Measurements from ENCODE around the gene SNX33.
"Not testable (repeated sequence)": the region's sequence is repeated elsewhere in the genome, so short reads cannot be mapped to it uniquely, and the experiment has no call there.

The SNX33 gene

DNA sequence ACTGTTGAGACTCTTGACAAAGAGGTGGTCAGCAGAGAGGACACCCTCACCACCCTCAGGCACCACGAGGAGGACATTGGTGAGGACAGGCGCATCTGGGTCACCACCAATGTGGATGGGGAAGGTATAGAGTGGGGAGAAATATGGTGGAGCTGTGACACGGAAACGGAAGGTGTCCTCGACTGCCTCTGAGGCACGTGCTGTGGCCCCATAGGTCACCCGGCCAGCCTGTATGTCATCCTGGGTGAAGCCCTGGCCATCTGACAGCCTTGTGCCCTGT is 40.5 kb downstream of the SNX33 start:
- Histone ChIP-seq H3K9me3 (ENCODE audit: insufficient read depth, low read length) (no peaks in the 10 kb centered on the region), H3K27me3 (ENCODE audit: low read length) (no peaks in the 10 kb centered on the region), H3F3A (ENCODE audit: insufficient read depth) (no peaks in the 10 kb centered on the region), H4K20me1 (ENCODE audit: low read depth, low read length) (no peaks in the 10 kb centered on the region), H3K9me2 (replicated peaks; ENCODE audit: insufficient read depth, low read length) (no peaks in the 10 kb centered on the region), H3K36me3 (ENCODE audit: low read length) (no peaks in the 10 kb centered on the region), H3K4me3 (ENCODE audit: insufficient read depth, low read length, poor library complexity, severe bottlenecking) (no peak overlapping the region), H3K27ac (ENCODE audit: low read depth, low read length) (no peak overlapping the region), H2AFZ (ENCODE audit: low read depth, low read length, severe bottlenecking) (no peak overlapping the region), H3K4me2 (ENCODE audit: low read depth, low read length, poor library complexity, severe bottlenecking) (no peak overlapping the region), H3K9ac (ENCODE audit: low read length) (no peak overlapping the region), H3K79me2 (ENCODE audit: insufficient read depth, low read length) (no peaks in the 10 kb centered on the region)
- TF ChIP-seq, protein P1, sequence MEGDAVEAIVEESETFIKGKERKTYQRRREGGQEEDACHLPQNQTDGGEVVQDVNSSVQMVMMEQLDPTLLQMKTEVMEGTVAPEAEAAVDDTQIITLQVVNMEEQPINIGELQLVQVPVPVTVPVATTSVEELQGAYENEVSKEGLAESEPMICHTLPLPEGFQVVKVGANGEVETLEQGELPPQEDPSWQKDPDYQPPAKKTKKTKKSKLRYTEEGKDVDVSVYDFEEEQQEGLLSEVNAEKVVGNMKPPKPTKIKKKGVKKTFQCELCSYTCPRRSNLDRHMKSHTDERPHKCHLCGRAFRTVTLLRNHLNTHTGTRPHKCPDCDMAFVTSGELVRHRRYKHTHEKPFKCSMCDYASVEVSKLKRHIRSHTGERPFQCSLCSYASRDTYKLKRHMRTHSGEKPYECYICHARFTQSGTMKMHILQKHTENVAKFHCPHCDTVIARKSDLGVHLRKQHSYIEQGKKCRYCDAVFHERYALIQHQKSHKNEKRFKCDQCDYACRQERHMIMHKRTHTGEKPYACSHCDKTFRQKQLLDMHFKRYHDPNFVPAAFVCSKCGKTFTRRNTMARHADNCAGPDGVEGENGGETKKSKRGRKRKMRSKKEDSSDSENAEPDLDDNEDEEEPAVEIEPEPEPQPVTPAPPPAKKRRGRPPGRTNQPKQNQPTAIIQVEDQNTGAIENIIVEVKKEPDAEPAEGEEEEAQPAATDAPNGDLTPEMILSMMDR (IDR thresholded peaks at IDR 0.05; ENCODE audit: insufficient read depth, low read length, poor library complexity, severe bottlenecking), result no peak
- no peak for TF ChIP-seq EZH2phosphoT487 (conservative IDR thresholded peaks at IDR 0.05; ENCODE audit: low read length)

DNA sequence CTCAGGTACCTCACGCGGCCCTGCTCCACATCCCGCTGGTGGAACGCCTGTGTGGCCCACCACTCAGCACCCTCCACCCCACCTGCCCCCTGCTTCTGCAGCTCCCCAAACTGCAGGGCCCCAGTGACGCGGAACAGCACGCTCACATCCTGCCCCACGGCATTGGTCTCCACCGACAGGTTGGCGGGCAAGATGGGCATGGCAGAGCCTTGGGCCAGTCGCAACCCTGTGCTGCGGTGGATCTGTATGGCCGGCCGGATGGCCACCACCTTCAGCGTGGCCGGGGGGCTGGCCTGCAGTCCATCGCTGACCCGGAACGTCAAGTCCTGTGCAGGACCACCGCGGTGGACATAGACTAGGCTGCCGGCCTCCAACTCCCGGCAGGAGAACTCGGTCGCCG is 41.1 kb downstream of the SNX33 start:
- no peak overlapping the region for H3K27ac ChIP-seq (ENCODE audit: low read depth, low read length)

GRCh38 chr15:75689429-75689828 is 41.7 kb downstream of the SNX33 start:
- not testable (repeated sequence) for H3K79me2 ChIP-seq (ENCODE audit: insufficient read depth, low read length); H3K9me2 ChIP-seq (replicated peaks; ENCODE audit: insufficient read depth, low read length); H3K27me3 ChIP-seq (ENCODE audit: low read length); H3K4me2 ChIP-seq (ENCODE audit: low read depth, low read length, poor library complexity, severe bottlenecking); H3F3A ChIP-seq (ENCODE audit: insufficient read depth); H3K27ac ChIP-seq (ENCODE audit: low read depth, low read length); H4K20me1 ChIP-seq (ENCODE audit: low read depth, low read length); H2AFZ ChIP-seq (ENCODE audit: low read depth, low read length, severe bottlenecking); H3K36me3 ChIP-seq (ENCODE audit: low read length); H3K9ac ChIP-seq (ENCODE audit: low read length); H3K9me3 ChIP-seq (ENCODE audit: insufficient read depth, low read length); H3K4me3 ChIP-seq (ENCODE audit: insufficient read depth, low read length, poor library complexity, severe bottlenecking)

More for the DNA sequence above, 41.1 kb downstream of the SNX33 start:
- Histone ChIP-seq H3K9me2 (replicated peaks; ENCODE audit: insufficient read depth, low read length) (no peaks in the 10 kb centered on the region), H3K27me3 (ENCODE audit: low read length) (no peaks in the 10 kb centered on the region), H3K4me3 (ENCODE audit: insufficient read depth, low read length, poor library complexity, severe bottlenecking) (no peak overlapping the region), H3K79me2 (ENCODE audit: insufficient read depth, low read length) (no peaks in the 10 kb centered on the region), H4K20me1 (ENCODE audit: low read depth, low read length) (no peaks in the 10 kb centered on the region), H3F3A (ENCODE audit: insufficient read depth) (no peaks in the 10 kb centered on the region), H3K4me2 (ENCODE audit: low read depth, low read length, poor library complexity, severe bottlenecking) (no peak overlapping the region), H2AFZ (ENCODE audit: low read depth, low read length, severe bottlenecking) (no peak overlapping the region), H3K9me3 (ENCODE audit: insufficient read depth, low read length) (no peaks in the 10 kb centered on the region), H3K9ac (ENCODE audit: low read length) (no peak overlapping the region), H3K36me3 (ENCODE audit: low read length) (no peaks in the 10 kb centered on the region)
- TF ChIP-seq, protein P1 (IDR thresholded peaks at IDR 0.05; ENCODE audit: insufficient read depth, low read length, poor library complexity, severe bottlenecking), result no peak
- no peak for TF ChIP-seq EZH2phosphoT487 (conservative IDR thresholded peaks at IDR 0.05; ENCODE audit: low read length)

DNA sequence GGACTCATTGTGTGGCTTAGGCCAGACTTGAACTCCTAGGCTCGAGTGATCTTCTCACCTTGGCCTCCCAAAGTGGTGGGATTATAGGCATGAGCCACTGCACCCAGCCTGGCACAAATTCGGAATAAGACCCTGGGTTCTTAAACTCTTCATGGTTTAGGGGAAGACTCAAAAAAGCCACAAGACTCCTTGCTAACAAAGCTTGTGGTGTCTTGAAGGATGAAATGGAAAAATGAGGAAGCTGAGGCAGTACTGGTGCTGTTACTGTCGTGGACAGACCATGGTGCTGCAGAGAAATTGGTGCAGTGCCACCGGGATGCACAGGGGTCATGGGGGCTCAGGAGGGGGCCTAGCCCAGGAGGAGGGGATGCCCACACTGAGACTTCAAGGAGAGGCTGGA is 44.6 kb downstream of the SNX33 start:
- not testable (repeated sequence) for H4K20me1 ChIP-seq (ENCODE audit: low read depth, low read length); H3K27me3 ChIP-seq (ENCODE audit: low read length); H3K79me2 ChIP-seq (ENCODE audit: insufficient read depth, low read length); H3K9me3 ChIP-seq (ENCODE audit: insufficient read depth, low read length); H3K4me3 ChIP-seq (ENCODE audit: insufficient read depth, low read length, poor library complexity, severe bottlenecking); H3K27ac ChIP-seq (ENCODE audit: low read depth, low read length); H3K36me3 ChIP-seq (ENCODE audit: low read length); H3K9me2 ChIP-seq (replicated peaks; ENCODE audit: insufficient read depth, low read length); H3K4me2 ChIP-seq (ENCODE audit: low read depth, low read length, poor library complexity, severe bottlenecking); H3F3A ChIP-seq (ENCODE audit: insufficient read depth); H3K9ac ChIP-seq (ENCODE audit: low read length); H2AFZ ChIP-seq (ENCODE audit: low read depth, low read length, severe bottlenecking)

GRCh38 chr15:75693028-75693427 is 45.3 kb downstream of the SNX33 start:
- H2AFZ ChIP-seq (ENCODE audit: low read depth, low read length, severe bottlenecking); H3K27me3 ChIP-seq (ENCODE audit: low read length); H3K4me3 ChIP-seq (ENCODE audit: insufficient read depth, low read length, poor library complexity, severe bottlenecking); H3K9me3 ChIP-seq (ENCODE audit: insufficient read depth, low read length); H3K36me3 ChIP-seq (ENCODE audit: low read length); H4K20me1 ChIP-seq (ENCODE audit: low read depth, low read length); H3K27ac ChIP-seq (ENCODE audit: low read depth, low read length); H3K9ac ChIP-seq (ENCODE audit: low read length); H3K79me2 ChIP-seq (ENCODE audit: insufficient read depth, low read length); H3F3A ChIP-seq (ENCODE audit: insufficient read depth); H3K9me2 ChIP-seq (replicated peaks; ENCODE audit: insufficient read depth, low read length); H3K4me2 ChIP-seq (ENCODE audit: low read depth, low read length, poor library complexity, severe bottlenecking): not testable (repeated sequence)

All from SU-DHL-6 (cell line).